ENCODE results near the gene NXF1.
"Not testable (repeated sequence)": the region's sequence is repeated elsewhere in the genome, so short reads cannot be mapped to it uniquely, and the experiment has no call there.

Gene NXF1

GRCh38 chr11:62805076-62805892 lies at the start of gene NXF1:
Gene NXF1, minus strand, starts transcription at chr11:62805440. Its CDS starts 84 bp downstream, at chr11:62805356.
- Mint-ChIP-seq H3K36me3 (peaks cover 12% of the 10 kb centered on the region), H3K27me3 (no peaks in the 10 kb centered on the region), H3K9me3 (no peaks in the 10 kb centered on the region), H3K4me3 (peak within 1 kb of the TSS; percentile 100), H3K27ac (peak within 1 kb of the TSS; percentile 100), H3K4me1 (peaks cover 41% of the 10 kb centered on the region)

- peak overlapping the region; percentile 95 for H3K4me3 Mint-ChIP-seq
- peak overlapping the region; percentile 97 for H3K27ac Mint-ChIP-seq
- H3K4me1 Mint-ChIP-seq, result peaks cover 39% of the 10 kb centered on the region
- no peaks in the 10 kb centered on the region for H3K27me3 Mint-ChIP-seq
- H3K9me3 Mint-ChIP-seq, result no peaks in the 10 kb centered on the region
- peaks cover 38% of the 10 kb centered on the region for H3K36me3 Mint-ChIP-seq
Observed at GRCh38 chr11:62854013-62854824, 49.0 kb upstream of the NXF1 start.

DNA sequence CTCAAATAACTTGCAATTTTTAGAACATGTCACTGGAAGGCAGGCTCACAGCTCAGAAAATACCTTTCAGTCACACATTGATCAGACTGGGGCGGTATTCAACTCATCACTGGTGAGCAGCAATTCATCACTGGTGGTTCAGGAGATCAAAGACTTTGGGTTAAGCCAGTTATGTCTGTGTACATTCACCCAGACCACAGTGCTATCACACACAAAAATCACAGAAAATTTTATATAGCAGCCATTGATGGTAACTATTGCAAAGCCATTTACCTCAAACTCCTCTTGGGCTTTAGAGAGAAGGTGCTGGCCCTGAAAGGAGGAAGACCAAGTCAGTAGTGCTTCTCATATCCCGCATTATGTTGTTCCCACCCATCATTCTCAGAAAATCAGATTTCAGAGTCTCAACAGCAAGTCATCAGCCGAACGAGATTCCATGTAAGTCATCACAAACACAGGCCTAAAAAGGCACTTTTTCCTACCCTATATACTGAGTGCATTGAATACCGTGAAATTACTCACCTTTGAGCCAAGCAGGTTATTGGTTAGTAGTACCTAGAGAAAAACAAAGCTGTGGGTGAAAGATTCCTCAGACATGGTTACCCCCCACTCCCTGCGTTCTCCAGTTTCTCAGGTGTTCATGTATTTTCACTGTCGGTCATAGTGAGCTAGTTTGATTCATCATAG lies 48.2 kb upstream of the NXF1 start:
- Mint-ChIP-seq H3K27me3 (no peaks in the 10 kb centered on the region), H3K27ac (peak overlapping the region; percentile 97), H3K4me1 (peaks cover 42% of the 10 kb centered on the region), H3K36me3 (peaks cover 38% of the 10 kb centered on the region), H3K9me3 (no peaks in the 10 kb centered on the region), H3K4me3 (peak overlapping the region; percentile 95)

DNA sequence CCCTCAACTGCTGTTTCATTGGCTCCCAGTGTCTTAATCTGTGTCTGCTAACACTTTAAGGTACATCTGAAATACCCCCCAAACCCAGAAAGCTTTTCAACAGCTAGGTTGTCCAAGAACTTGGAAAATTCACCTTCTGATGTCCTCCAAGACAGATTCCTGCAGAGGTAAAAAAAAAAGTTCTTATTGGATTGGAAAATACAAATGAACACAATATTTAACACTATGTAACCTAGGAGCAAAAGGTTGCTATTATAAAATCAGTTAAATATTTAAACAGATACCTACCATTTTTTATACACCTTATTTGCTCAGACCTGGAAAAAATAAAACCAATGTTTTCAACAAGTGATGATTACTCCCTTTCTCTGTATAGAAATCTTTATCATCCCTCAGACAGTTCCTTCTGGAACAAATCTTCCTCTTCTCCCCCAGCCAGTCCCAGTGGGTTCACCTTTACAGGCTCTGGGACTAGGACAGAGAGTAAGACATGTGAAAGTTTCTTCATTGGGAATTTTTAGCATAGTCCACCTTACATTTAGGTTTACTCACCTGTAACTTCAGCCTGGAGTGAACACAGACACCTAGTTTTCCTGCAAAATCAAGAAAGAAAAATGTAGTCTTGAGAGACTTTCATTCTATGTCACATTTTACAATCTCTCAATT lies 47.4 kb upstream of the NXF1 start:
- peak overlapping the region; percentile 95 for H3K4me3 Mint-ChIP-seq
- no peaks in the 10 kb centered on the region for H3K27me3 Mint-ChIP-seq
- no peaks in the 10 kb centered on the region for H3K9me3 Mint-ChIP-seq
- H3K4me1 Mint-ChIP-seq, result peaks cover 34% of the 10 kb centered on the region
- H3K27ac Mint-ChIP-seq, result peak overlapping the region; percentile 97
- H3K36me3 Mint-ChIP-seq, result peaks cover 35% of the 10 kb centered on the region

- Mint-ChIP-seq H3K4me3 (peak overlapping the region; percentile 95), H3K27ac (peak overlapping the region; percentile 96), H3K4me1 (peaks cover 31% of the 10 kb centered on the region), H3K36me3 (peaks cover 34% of the 10 kb centered on the region), H3K9me3 (no peaks in the 10 kb centered on the region), H3K27me3 (no peaks in the 10 kb centered on the region)
Observed at GRCh38 chr11:62851807-62852522, 46.7 kb upstream of the NXF1 start.

GRCh38 chr11:62850911-62851806 lies 45.9 kb upstream of the NXF1 start:
- Mint-ChIP-seq H3K27me3 (no peaks in the 10 kb centered on the region), H3K4me3 (peak overlapping the region; percentile 95), H3K27ac (peak overlapping the region; percentile 96), H3K4me1 (peaks cover 32% of the 10 kb centered on the region), H3K9me3 (no peaks in the 10 kb centered on the region), H3K36me3 (peaks cover 34% of the 10 kb centered on the region)

DNA sequence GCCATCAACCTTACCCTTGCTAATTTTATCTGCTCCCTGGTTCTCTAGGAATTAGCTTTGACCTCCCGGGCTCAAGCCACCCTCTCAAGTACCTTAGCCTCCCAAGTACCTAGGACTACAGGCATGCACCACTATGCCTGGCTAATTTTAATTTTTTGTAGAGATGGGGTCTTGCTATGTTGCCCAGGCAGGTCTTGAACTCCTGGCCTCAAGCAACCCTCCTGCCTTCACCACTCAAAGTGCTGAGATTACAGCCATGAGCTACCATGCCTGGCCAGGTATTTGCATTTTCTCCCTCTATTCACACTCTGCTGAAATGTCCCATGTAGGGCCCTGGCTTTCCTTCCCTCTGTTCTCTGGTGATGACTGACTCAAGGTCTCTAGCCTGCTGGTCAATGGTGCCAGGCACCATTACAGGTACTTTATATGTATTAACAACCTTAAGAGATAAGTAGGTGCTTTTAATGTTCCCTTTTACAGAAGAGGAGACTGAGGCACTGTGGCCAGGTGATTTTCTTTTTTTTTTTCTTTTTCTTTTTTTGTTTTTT lies 42.6 kb upstream of the NXF1 start:
- no peak overlapping the region for H3K4me3 Mint-ChIP-seq
- peaks cover 22% of the 10 kb centered on the region for H3K4me1 Mint-ChIP-seq

DNA sequence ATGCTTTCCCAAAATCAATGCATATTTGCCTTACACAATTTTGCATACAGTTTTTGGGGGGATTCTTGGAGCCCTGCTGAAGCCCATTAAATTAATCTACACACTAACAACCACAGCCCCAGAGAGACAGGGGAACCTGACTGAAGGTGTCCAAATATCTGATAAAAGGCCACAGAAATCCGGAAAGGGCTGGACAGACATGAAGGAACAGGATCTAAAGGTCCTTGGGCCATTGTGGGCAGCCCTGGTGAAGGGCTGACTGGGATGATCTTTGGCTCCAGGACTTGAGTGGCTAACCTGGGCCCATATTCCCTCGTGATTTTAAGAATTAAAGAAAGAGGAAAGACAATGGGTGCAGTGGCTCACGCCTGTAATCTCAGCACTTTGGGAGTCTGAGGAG lies 40.9 kb upstream of the NXF1 start:
- no peaks in the 10 kb centered on the region for H3K27me3 Mint-ChIP-seq
- peaks cover 12% of the 10 kb centered on the region for H3K4me1 Mint-ChIP-seq
- no peak overlapping the region for H3K4me3 Mint-ChIP-seq
- H3K9me3 Mint-ChIP-seq, result no peaks in the 10 kb centered on the region
- H3K27ac Mint-ChIP-seq, result no peak overlapping the region
- H3K36me3 Mint-ChIP-seq, result no peaks in the 10 kb centered on the region

More for the DNA sequence above, 42.6 kb upstream of the NXF1 start:
- Mint-ChIP-seq H3K27me3 (no peaks in the 10 kb centered on the region), H3K9me3 (no peaks in the 10 kb centered on the region), H3K36me3 (peaks cover 8% of the 10 kb centered on the region), H3K27ac (no peak overlapping the region)

DNA sequence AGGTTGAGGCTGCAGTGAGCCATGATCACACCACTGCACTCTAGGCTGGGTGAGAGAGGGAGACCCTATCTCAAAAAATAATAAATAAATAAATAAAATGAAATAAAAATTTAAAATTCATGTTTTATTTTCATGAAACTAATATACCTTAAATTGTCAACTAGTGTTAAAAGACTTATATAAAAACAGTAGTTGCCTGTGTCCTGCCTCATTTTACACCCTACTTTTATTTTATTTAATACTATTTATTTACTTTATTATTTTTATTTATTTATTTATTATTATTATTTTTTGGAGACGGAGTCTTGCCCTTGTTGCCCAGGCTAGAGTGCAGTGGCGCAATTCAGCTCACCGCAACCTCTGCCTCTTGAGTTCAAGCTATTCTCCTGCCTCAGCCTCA lies 38.9 kb upstream of the NXF1 start:
- Mint-ChIP-seq H3K27ac (peak overlapping the region; percentile 41), H3K4me1 (peaks cover 21% of the 10 kb centered on the region), H3K9me3 (no peaks in the 10 kb centered on the region), H3K36me3 (peaks cover 3% of the 10 kb centered on the region), H3K4me3 (no peak overlapping the region), H3K27me3 (no peaks in the 10 kb centered on the region)

DNA sequence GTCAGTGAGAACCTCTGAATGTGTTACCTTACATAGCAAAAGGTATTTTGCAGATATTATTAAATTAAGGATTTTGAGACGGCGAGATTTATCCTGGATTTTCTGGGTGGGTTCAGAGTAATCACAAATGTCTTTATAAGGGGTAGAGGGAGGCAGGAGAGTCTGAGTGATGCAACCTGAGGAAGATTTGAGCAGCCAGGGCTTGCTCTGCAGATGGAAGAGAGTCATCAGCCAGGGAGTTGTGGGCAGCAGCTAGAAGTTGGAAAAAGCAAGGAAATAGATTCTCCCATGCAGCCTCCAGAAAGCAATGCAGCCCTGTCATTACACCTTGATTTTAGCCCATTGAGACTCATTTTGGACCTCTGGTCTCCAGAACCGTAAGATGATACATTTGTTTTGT lies 38.2 kb upstream of the NXF1 start:
- peaks cover 5% of the 10 kb centered on the region for H3K36me3 Mint-ChIP-seq
- no peaks in the 10 kb centered on the region for H3K27me3 Mint-ChIP-seq
- no peak overlapping the region for H3K4me3 Mint-ChIP-seq
- H3K27ac Mint-ChIP-seq, result no peak overlapping the region
- H3K4me1 Mint-ChIP-seq, result peaks cover 22% of the 10 kb centered on the region
- H3K9me3 Mint-ChIP-seq, result no peaks in the 10 kb centered on the region

DNA sequence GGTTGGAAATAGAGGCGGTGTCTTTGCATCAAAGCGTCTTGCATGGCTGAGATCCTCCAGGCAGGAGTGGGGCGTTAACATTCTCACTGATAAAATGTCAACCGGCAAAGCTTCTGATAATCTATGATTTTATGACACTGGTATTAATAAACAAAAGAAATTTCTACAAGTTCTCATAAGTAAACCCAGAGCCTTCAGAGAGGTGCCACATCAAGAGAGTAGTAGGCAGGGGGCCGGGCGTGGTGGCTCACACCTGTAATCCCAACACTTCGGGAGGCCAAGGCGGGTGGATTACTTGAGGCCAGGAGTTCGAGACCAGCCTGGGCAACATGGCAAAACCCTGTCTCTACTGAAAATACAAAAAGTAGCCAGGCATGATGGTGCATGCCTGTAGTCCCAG lies 37.7 kb upstream of the NXF1 start:
- peaks cover 22% of the 10 kb centered on the region for H3K4me1 Mint-ChIP-seq
- not testable (repeated sequence) for H3K36me3 Mint-ChIP-seq, H3K27me3 Mint-ChIP-seq, H3K4me3 Mint-ChIP-seq, H3K27ac Mint-ChIP-seq, H3K9me3 Mint-ChIP-seq

GRCh38 chr11:62842171-62842741 lies 37.0 kb upstream of the NXF1 start:
- peaks cover 10% of the 10 kb centered on the region for H3K36me3 Mint-ChIP-seq
- H3K27me3 Mint-ChIP-seq, result no peaks in the 10 kb centered on the region
- H3K4me3 Mint-ChIP-seq, result no peak overlapping the region
- no peaks in the 10 kb centered on the region for H3K9me3 Mint-ChIP-seq
- H3K4me1 Mint-ChIP-seq, result peaks cover 29% of the 10 kb centered on the region
- no peak overlapping the region for H3K27ac Mint-ChIP-seq

DNA sequence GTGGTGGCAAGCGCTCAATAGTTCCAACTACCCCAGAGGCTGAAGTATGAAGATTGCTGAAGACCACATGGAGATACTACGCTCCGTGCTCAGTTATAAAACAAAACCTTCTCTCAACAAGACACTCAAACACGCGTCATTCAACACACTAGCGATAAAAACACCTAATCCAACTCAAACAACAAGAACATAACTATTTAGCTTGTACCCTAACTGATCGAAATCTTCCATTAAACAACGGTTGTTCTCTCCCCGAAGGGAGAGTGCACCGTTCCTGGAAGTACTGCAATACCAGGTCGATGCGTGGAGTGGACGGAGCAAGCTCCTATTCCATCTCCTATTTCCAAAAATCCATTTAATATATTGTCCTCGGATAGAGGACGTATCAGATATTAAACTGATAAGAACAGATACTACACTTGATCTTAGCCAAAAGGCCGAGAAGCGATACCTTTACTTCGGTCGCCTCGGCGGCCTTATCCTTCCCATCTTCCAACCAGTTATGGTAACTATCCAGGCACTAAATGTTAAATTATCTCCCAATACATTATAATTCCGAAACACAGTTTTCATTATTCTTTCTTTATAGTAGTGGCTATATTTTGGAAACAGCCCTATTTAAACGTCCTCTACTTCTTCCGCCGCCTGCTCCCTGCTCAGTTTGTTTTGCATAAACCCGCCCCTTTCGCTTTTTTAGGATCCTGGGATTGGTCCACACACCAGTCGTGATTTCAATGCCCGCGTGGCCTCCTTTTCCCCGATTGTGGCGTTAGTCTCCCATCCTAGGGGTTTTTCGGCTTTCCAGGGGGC lies 36.3 kb upstream of the NXF1 start:
- Mint-ChIP-seq H3K27me3 (no peaks in the 10 kb centered on the region), H3K4me1 (peaks cover 28% of the 10 kb centered on the region), H3K36me3 (peaks cover 11% of the 10 kb centered on the region), H3K27ac (no peak overlapping the region), H3K4me3 (no peak overlapping the region), H3K9me3 (no peaks in the 10 kb centered on the region)
